Stimulated activated CD4-positive, alpha-beta T cell treated with anti-CD3 and anti-CD28 coated beads, Interleukin-12 subunit alpha, Interleukin-12 subunit beta, amount 100 ng/mL, for 4 hours (primary cell): Measurements from ENCODE around the gene CIT.
"Not testable (repeated sequence)": the region's sequence is repeated elsewhere in the genome, so short reads cannot be mapped to it uniquely, and the experiment has no call there.

ENCODE experiments used
- DNase-seq: peaks from one replicate; pipeline ENCODE4 v3.0.0-alpha.2; 2020

CIT gene

DNA sequence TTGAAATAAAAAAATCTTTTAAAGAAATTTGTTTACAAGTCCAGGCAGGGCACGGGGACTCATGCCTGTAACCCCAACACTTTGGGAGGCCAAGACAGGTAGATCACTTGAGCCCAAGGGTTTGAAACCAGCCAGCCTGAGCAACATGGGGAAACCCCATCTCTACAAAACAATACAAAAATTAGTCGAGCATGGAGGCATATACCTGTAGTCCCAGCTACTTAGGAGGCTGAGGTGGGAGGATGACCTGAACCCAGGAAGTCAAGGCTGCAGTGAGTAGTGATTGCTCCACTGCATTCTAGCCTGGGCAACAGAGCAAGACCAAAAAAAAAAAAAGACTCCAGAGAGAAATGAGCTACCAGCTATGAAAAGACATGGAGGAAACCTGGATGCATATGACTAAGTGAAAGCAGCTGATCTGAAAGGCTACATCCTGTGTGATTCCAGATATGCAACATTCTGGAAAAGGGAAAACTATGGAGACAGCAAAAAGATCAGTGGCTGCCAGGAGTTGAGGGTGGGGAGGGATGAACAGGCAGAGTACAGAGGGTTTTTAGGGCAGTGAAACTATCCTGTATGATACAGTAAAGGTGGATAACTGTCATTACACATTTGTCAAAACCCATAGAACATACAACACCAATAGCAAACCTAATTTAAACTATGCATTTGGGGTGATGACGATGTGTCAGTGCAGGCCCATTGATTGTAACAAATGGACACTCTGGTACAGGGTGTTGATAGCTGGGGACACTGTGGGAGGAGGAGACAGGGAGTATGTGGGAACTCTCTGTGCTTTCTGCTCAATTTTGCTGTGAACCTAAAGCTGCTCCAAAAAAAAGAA is 149.3 kb downstream of the CIT start:
- no peak for DNase-seq

DNA sequence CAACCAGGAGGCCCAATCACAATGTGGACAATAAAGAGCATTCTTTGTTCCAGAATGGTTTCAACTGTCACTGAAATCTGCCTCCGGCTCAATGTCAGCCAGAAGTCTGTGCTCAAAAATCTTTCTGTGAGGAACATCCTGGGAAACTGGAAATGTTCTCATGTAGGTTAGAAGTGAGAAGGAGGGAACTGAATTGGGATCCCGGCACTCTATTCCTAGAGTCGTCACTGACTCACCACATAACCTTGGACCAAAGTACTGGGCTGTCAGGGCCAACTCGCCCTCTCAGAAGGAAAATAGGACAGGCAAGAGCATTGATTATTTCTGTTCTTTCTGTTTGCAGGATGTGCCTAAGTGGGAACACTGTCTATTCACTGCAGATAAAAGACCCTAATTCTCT is 151.6 kb downstream of the CIT start:
- no peak for DNase-seq

DNA sequence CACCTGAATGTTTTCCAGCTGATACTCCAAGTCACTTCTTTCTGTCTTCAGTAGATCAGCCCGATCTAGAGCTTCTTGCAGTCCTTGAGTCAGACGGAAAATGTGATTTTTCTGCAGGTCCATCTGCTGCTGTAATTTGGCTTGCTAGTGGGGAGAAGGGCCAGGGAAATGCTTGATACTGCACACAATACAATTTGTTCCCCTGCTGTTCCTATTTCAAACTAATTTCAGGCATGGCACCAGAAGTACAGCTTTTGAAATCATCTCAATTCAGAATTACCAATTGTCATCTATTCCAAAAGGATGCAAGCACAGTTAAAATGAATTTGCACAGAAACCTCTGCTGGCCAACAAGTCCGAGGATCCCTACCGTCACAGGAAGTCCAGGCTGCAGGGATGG is 155.8 kb downstream of the CIT start:
- DNase-seq: no peak

DNA sequence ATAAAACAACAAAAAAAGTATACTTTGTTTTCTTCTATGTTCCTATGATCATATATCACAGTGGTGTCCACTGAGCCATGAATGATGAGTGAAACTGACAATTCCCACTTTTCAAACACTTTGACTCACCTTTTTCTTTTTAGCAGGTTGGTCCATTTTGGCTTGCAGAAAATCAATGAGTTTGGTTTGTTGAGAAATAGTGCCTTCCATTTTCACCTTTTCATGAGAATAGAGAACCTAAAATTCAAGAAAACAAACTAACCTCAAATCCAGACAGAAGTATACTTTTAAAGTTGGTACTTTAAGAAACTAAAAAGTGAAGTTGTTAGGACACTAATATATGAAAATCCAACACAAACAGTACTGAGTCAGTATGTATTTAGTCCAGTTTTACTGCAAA is 156.8 kb downstream of the CIT start:
- no peak for DNase-seq

DNA sequence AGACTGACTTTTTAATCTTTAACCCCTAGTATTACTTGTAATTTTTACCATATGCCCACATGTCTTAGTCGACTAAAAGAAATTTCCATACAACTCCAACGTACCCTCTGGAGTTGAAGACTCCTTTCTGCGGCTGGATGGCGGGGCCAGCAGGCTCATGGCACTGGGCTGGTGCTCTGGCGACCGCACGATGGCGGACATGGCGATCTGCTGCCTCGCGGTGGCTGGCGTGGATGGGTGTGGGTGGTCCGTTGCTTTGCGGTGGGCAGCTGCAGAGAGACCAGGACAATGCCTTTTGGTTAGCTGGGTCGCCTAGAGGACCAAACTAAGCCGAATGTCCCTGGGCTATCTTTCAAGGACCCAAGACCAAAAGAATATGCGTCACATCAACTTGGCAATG is 159.0 kb downstream of the CIT start:
- DNase-seq: no peak

DNA sequence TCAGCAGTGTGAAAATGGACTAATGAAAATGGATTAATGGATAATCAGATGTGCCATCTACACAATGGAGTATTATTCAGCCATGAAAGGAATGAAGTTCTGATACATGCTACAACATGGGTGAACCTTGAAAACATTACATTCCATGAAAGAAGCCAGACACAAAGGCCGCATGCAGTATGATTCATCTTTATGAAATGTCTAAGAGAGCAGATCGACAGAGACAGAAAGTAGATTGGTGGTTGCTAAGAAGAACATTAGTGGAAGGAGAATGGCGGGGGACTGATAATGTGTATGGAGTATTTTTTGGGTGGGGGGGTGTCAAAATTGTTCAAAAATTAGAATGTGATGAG is 161.9 kb downstream of the CIT start:
- DNase-seq: no peak

DNA sequence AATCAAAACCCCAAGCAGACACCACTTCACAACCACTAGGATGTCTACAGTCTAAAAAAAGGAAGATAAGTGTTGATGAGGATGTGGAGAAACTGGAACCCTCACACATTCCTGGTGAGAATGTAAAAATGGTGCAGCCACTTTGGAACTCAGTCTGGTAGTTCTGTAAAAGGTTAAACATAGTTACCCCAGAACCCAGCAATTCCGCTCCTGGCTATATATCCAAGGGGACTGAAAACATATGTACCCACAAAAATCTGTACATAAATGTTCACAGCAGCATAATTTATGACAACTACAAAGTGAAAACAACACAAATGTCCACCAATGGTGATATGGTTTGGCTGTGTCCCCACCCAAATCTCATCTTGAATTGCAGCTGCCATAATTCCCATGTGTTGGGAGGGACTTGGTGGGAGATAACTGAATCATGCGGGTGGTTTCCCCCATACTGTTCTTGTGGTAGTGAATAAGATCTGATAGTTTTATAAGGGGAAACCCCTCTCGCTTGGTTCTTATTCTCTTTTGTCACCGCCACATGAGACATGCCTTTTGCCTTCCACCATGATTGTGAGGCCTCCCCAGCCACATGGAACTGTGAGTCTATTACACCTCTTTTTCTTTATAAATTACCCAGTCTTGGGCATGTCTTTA is 162.4 kb downstream of the CIT start:
- no peak for DNase-seq

DNA sequence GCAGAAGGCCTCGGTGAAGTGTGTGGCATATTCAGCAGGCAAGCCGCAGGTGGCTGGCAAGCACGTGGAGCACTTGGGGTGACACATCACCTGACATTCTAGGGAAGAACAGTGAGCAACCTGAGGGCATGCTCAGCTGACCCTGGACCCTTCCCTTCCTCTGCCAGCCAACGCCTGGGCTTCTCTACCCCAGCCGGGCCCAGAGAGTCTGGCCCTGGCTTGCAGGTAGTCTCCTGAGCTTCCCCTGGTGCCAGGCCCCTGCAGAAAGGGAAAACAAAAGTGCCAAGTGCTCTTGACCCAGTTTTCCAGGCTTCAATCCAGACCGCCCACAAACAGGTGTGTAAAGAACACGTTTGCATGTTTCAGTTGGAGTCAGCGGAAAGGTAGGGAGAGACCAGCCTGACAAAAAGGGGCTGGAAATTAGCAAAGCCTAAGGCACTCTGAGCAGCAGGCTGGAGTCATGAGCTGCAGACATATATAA is 163.5 kb downstream of the CIT start:
- no peak for DNase-seq

DNA sequence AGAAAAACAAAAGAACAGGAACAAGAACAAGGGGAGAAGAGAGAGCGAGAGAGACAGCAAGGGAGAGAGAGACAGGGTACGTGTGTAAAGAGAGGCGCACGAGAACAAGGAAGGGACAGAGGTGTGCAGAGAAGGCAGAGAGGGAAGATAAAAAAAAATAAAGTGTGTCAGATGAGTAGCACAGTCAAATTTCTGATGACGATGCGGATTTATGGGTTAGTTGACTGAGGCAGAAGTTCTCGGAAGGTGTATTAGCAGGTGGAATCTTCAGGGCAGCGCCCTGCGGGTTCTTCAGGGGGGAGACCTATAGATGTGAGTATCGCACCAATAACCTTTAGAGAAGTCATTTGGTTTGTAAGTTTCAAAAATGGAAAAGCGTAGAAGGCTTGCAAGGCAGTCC is 164.4 kb downstream of the CIT start:
- no peak for DNase-seq

DNA sequence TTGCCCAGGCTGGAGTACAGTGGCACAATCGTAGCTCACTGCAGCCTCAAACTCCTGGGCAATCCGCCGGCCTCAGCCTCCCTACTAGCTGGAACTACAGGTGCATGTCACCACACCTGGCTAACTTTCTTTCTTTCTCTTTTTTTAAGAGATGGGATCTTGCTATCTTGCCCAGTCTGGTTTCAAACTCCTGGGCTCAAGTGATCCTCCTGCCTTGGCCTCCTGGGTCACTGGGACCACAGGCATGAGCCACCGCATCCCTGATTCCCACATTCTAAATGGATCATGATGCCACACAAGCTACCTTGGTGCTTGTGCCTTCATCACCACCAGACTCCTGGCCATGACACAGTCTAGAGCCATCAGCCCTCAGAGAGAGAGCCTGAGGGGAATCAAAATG is 165.4 kb downstream of the CIT start:
- no peak for DNase-seq

DNA sequence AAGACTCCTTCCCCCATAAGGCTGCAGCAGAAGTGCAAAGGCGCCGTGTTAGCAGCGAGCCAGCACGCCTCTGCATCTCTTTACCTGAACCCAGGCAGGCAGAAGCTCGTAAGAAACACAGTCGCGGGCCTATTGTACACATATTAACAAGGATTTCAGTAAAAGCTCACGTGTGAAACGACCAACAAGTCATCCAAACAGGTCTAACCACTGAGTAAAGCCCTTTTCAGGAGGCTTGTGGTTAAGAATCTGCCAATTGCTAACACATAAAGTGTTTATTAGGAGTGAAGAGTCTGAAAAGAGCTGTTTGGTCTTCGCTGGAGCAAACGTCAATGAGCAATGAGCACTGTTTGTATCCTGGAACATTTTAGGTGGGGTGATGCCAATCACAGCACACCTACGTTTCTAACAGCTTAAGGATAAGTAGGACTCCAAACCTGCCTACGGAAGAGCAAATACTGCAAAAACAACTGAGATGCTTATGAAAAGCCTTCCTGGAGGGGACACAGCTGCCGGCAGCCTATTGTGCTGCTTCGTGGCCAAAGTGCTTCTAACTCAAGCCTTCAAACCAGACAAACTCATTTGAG is 166.1 kb downstream of the CIT start:
- no peak for DNase-seq

DNA sequence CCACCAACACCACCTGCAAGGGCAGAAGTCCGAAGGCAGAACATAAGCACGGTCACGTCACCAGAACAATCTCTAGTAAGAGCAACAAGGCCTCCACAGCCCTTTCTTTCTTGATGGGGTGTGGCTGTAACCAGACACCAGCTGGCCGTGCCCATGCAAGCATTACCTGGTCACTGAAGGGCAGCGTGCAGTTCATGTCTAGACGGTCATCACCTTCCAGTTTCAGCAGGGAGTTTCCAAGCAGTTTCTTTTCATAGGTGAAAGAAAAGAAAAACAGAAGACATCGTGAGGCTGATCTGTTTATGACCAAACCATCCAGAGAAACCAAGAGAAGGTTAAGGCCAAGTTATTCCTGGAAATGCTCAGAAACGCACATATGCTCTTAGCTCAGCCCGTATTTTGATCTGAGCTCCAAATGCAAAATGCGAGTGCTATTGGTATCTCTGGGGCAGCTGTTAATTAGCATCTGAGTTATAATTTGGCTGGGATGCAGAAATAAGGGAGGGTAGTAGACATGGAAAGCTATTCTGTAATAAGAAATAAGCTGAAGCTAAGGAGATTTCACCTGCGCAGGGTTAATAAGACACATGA is 166.7 kb downstream of the CIT start:
- DNase-seq: no peak

DNA sequence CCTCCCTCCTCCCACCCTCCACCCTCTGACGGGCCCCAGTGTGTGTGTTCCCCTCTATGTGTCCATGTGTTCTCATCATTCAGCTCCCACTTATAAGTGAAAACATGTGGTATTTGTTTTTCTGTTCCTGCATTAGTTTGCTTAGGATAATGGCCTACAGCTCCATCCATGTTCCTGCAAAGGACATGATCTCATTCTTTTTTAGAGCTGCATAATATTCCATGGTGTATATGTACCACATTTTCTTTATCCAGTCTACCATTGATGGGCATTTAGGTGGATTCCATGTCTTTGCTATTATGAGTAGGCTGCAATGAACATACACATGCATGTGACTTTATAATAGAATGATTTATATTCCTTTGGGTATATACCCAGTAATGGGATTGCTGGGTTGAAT is 170.7 kb downstream of the CIT start:
- not testable (repeated sequence) for DNase-seq

DNA sequence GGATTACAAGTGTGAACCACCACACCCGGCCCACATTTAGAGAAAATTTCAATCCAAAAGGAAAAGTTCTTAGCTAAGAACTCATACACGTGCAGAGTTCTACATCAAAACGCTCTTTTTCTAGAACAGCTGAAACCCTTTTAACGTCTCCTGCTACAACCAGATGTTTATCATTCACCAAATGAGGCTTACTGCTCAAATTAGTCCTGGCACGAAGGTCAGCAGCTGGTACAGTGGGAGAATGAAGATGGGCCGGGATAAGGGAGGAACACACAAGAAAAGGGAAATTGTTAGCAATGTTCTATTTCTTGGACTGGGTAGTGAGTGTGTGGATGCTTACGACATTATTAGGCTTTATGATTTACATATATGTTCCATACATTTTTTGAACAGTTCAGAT is 171.9 kb downstream of the CIT start:
- no peak for DNase-seq

DNA sequence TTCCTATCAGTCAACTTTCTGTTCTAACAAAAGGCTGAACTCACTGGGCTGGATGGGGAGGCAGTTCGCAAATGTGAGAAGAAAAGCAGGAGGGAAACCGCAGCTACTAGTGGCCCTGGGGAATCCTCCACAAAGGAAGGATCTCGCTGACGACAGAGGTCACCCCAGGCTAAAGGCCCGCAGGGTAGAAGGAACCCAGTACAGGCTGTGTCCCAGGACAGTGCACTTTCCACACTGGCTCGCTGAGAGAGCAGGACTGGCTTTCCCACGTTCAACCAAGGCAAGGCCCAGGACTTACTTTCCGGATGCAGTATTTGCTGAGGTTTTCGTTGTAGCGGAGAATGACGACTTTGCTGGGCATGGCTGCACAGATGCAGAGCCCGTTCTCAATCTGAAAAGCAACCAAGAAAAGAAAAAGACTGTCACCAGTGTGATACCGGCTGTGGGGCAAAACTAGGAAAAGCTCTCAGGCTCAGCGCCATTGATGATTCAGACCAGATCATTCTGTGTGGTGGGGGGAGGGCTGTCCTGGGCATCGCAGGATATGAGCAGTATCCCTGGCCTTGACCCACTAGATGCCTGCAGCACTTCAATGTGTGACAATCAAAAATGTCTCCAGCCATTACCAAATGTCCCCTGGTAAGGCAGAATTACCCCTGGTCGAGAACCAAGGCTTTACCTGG is 172.9 kb downstream of the CIT start:
- DNase-seq: no peak

DNA sequence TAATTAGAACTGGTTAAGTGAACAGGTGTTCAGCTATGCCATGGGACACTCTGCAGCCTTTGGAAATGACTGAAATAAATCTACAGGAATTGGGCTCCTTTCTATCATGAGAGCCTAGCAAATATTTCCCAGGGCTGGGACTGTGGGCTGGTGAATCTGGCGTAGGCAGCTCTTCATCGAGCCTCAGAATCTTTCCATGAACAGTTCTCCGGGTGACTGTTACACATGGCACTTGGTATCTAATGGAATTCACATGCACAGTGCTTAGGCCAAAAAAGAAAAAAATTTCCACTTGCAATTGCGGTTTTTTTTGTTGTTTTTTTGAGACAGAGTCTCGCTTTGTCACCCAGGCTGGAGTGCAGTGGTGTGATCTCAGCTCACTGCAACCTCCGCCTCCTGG is 177.0 kb downstream of the CIT start:
- no peak for DNase-seq

DNA sequence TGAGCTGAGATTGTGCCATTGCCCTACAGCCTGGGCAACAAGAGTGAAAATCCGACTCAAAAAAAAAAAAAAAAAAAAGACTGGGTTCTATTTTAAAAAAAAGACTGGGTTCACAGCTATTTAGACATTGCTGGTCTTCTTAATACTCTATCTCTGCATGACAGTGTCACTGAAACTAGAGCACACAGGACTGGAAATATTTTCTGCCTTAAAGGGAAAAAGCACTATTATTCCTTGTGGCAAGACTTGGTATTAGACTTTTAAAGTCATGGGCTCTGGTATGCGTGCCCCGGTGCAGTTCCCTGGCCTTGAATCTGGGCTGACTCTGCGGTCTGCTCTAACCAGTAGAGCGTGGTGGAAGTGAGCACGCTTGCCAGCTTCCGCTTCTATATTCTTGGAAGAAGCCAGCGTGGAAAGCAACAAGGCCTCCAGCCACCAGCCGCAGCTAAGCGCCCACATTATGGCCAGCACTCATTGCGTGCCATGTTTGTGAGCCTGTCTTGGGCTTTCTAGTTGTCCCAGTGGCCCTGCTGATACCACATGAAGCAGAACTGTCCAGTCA is 177.8 kb downstream of the CIT start:
- no peak for DNase-seq

DNA sequence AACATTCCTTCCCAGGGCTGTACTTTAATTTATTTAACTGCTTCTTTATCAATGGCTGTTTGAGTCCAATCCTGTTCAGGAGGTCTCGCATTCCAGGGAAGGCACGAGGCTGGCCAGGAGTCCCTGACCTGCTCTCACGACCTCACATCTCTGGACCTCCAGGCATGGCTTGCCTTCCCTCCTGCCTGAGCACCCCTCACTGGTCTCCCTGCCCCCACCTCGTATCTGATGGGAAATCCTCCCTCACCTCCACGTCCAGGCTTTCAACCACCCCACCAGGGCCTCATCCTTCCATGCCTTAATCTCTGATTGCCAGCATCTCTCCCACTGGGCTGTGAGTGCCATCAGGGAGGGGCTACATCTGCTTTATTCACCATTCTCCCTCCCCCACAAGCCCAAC is 180.2 kb downstream of the CIT start:
- no peak for DNase-seq

DNA sequence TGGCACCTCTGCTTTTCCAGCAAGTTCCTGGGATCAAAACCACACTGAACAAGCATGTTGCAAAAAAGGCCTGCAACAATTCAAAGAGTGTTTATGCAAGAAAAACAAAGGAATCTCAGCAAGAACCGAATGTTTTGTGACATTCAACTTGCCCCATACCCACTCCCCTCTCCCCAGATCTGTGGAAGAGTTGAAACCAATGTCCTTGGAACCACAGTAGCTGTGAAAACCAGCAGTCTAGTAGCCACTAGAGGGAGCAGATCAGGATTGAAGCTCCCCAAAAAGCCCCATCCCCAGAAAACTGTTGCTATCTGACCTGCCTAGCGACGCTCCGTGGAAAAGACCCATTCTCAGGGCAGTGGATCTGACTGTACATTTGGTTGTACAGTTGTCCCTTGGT is 182.1 kb downstream of the CIT start:
- no peak for DNase-seq

DNA sequence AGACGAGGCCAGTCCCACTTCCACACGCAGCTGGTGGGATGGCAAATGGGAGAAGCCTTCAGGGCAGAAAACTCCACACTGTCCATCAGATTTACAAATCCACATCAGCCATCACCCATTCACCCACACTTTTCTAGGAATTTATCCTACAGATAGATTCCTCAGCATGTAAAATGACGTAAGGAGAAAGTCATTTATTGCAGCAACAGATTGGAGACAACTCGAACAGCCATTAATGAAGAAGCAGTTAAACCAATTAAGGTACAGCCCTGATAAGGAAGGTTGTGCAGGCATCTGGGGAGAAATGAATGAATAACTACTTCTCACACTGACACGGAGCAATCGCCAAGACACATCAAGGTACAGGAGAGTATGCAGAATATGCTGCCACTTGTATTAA is 183.0 kb downstream of the CIT start:
- DNase-seq: no peak

DNA sequence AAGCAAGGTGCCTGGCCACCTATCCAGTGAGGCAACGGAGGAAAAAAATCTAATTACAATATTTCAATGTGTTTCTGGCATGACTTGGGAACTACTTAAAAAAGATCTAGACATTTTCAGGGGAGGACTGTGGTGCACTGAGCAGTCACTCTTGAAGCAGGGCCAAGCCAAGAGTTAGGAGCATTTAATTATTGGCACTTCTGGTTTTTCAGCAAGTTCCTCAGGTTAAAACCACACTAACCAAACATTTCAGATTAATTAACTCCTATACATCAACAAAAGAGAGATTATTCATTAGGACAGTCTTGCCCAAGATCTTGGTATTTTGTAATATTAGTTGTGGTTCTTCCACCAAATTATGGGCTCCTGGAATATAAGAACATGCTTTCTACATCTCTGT is 183.6 kb downstream of the CIT start:
- DNase-seq: no peak

DNA sequence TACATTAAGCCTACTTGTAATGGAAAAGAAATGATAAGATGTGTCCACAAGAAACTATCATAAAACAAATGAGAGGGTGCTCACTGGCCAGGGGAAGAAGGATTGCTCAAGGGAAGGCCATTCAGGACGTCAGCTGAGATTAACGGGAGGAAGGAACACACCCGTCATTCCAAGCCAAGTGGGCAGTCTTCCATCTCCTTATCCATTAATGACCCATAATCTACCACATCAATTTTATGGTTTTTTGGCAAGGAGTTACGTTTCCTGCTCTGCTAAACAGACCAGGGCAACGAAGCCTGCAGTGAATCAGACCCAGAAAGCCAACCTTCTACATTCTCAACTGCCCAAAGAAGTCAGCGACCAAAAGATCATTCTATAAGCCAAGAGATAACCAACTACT is 184.1 kb downstream of the CIT start:
- no peak for DNase-seq

DNA sequence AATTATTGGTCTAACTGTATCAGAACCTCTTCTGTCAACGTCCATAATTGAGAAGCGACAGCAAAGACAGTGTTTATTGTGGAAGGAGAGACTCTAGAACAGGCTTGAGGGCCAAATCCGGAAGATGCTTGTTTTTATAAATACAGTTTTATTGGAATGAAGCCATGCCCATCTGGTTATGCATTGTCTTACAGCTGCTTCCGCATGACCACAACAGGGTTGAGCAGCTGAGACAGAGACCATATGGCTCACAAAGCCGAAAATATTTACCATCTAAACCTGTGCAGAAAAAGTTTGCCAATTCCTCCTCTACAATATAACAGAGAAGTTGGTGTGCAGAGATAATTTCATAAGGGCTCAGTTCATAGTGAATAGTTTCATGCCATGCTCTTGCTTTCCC is 184.7 kb downstream of the CIT start:
- DNase-seq: no peak
